Endodermal cell (in vitro differentiated cells): Measurements from ENCODE around the gene S1PR1. TPM values are rescaled to one million over a fixed set of nuclear protein-coding genes. Genes with fewer than 3 reads are reported as not detected.
A peak's percentile ranks its signal among the peaks of the same experiment; 100 is the strongest.

Experiments used
- DNase-seq: peaks from one replicate; pipeline ENCODE4 v3.0.0-alpha.2; 2017
- H3K27ac ChIP-seq: 2 replicates; pipeline ENCODE4 v1.5.1; 2013; ENCODE audit warnings: mild to moderate bottlenecking, low read depth, low read length, moderate library complexity
- H3K27me3 ChIP-seq: 2 replicates; pipeline ENCODE4 v1.6.1; 2013; ENCODE audit warnings: mild to moderate bottlenecking, low read length, moderate library complexity; ENCODE audit not compliant: insufficient read depth, control insufficient read depth, poor library complexity, severe bottlenecking
- H3K36me3 ChIP-seq: 2 replicates; pipeline ENCODE4 v1.7.0; 2013; ENCODE audit warnings: mild to moderate bottlenecking, low read length, moderate library complexity; ENCODE audit not compliant: control insufficient read depth, insufficient read depth
- H3K4me1 ChIP-seq: one replicate; pipeline ENCODE4 v1.7.0; 2013; ENCODE audit warnings: low read length; ENCODE audit not compliant: control insufficient read depth, insufficient read depth
- H3K4me3 ChIP-seq: 2 replicates; pipeline ENCODE4 v1.5.1; 2013; ENCODE audit warnings: mild to moderate bottlenecking, low read length, moderate library complexity
- H3K9ac ChIP-seq: 2 replicates; pipeline ENCODE4 v1.6.1; 2013; ENCODE audit warnings: mild to moderate bottlenecking, low read length, moderate library complexity; ENCODE audit not compliant: poor library complexity, severe bottlenecking; ENCODE audit errors: extremely low read depth
- H3K9me3 ChIP-seq: 2 replicates; pipeline ENCODE4 v1.6.1; 2013; ENCODE audit warnings: mild to moderate bottlenecking, low read length, moderate library complexity; ENCODE audit not compliant: control insufficient read depth
- H3K27ac Mint-ChIP-seq: 2 replicates; pipeline ENCODE4 v1.8.0; 2020; ENCODE audit warnings: mixed read lengths
- H3K27me3 Mint-ChIP-seq: 2 replicates; pipeline ENCODE4 v1.8.0; 2021; ENCODE audit warnings: mild to moderate bottlenecking, mixed read lengths; ENCODE audit not compliant: insufficient read depth
- H3K36me3 Mint-ChIP-seq: 2 replicates; pipeline ENCODE4 v1.8.0; 2020; ENCODE audit warnings: low read depth, mixed read lengths
- H3K4me1 Mint-ChIP-seq: 2 replicates; pipeline ENCODE4 v1.8.0; 2020; ENCODE audit warnings: mixed read lengths
- H3K4me3 Mint-ChIP-seq: 2 replicates; pipeline ENCODE4 v1.8.0; 2020; ENCODE audit warnings: mild to moderate bottlenecking, moderate library complexity, mixed read lengths
- H3K9me3 Mint-ChIP-seq: 2 replicates; pipeline ENCODE4 v1.8.0; 2020; ENCODE audit warnings: mild to moderate bottlenecking, mixed read lengths
- WGBS, 2 experiments: methylation state at CpG; one replicate each; pipeline versions ENCODE4 v1.1.5 to v1.1.7; 2013; ENCODE audit warnings: missing lambda C conversion rate in 2 of 2, mixed read lengths in 1 of 2; ENCODE audit not compliant: insufficient coverage in 1 of 2, insufficient read length in 1 of 2; 5-methylcytosine and 5-hydroxymethylcytosine counted together
- total RNA-seq, 2 donors: library from RNA; stranded (reverse); fragmentation: NEBNext Ultra II Directional in 1 of 2; extraction: Animal tissue kit (Norgen Biotek cat#: 25700) in 1 of 2; gene quantifications; 2 replicates in 1 of 2; 3 replicates in 1 of 2; pipeline ENCODE4 v1.2.1, GENCODE V29; 2021
- TF ChIP-seq, protein P1 (sequence below): fragments of 200-600 bp; sonication (generic); conservative IDR thresholded peaks from 2 replicates; pipeline ENCODE4 v1.5.0; 2021; ENCODE audit warnings: antibody characterized with exemption, mild to moderate bottlenecking

S1PR1 gene
- total RNA-seq, 2 donors from 2014 or later = 0.35 to 0.53 TPM

GRCh38 chr1:101199637-101199982, 37.2 kb upstream of the S1PR1 start:
- Mint-ChIP-seq H3K4me1 (no peaks in the 10 kb centered on the region), H3K36me3 (no peaks in the 10 kb centered on the region), H3K4me3 (no peak overlapping the region), H3K9me3 (no peaks in the 10 kb centered on the region), H3K27me3 (no peaks in the 10 kb centered on the region), H3K27ac (no peak overlapping the region)
- no peak for DNase-seq
- Histone ChIP-seq H3K36me3 (no peaks in the 10 kb centered on the region), H3K9ac (no peak overlapping the region), H3K27ac (no peak overlapping the region), H3K4me3 (no peak overlapping the region), H3K4me1 (no peaks in the 10 kb centered on the region), H3K27me3 (no peaks in the 10 kb centered on the region), H3K9me3 (no peaks in the 10 kb centered on the region)
- WGBS, 2 experiments = 92 to 100% methylated on average over 1 of the region's 1 CpG
- TF ChIP-seq, protein P1, sequence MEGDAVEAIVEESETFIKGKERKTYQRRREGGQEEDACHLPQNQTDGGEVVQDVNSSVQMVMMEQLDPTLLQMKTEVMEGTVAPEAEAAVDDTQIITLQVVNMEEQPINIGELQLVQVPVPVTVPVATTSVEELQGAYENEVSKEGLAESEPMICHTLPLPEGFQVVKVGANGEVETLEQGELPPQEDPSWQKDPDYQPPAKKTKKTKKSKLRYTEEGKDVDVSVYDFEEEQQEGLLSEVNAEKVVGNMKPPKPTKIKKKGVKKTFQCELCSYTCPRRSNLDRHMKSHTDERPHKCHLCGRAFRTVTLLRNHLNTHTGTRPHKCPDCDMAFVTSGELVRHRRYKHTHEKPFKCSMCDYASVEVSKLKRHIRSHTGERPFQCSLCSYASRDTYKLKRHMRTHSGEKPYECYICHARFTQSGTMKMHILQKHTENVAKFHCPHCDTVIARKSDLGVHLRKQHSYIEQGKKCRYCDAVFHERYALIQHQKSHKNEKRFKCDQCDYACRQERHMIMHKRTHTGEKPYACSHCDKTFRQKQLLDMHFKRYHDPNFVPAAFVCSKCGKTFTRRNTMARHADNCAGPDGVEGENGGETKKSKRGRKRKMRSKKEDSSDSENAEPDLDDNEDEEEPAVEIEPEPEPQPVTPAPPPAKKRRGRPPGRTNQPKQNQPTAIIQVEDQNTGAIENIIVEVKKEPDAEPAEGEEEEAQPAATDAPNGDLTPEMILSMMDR = no peak

DNA sequence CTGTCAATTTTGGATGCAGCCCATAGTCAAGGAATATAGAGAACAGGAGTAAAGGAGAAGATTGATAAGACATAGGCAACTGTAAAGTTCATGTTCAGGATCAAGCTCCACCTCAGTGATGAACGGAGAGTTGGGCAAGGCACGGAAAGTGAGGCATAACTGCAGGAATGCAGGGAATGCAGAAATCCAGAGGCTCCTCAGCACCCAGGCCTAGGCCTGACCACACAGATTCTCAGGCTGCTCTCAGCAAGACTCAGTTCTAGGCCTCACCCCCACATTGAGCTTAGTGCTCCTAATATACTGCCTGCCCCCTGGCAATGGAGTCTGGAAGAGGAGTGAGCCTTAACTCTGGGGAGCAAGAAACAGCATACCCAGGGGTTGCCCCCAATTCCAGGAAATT, 36.3 kb upstream of the S1PR1 start:
- H3K27me3 Mint-ChIP-seq = no peaks in the 10 kb centered on the region
- Histone ChIP-seq H3K27ac (no peak overlapping the region), H3K4me1 (no peaks in the 10 kb centered on the region), H3K27me3 (no peaks in the 10 kb centered on the region), H3K36me3 (no peaks in the 10 kb centered on the region), H3K4me3 (no peak overlapping the region), H3K9me3 (no peaks in the 10 kb centered on the region), H3K9ac (no peak overlapping the region)
- WGBS, 2 experiments = 86 to 87% methylated on average over 2 of the region's 2 CpGs
- no peaks in the 10 kb centered on the region for H3K9me3 Mint-ChIP-seq
- no peak overlapping the region for H3K27ac Mint-ChIP-seq
- no peaks in the 10 kb centered on the region for H3K36me3 Mint-ChIP-seq
- peak; percentile 72 for DNase-seq
- TF ChIP-seq, protein P1 = no peak
- H3K4me3 Mint-ChIP-seq = no peak overlapping the region
- no peaks in the 10 kb centered on the region for H3K4me1 Mint-ChIP-seq

DNA sequence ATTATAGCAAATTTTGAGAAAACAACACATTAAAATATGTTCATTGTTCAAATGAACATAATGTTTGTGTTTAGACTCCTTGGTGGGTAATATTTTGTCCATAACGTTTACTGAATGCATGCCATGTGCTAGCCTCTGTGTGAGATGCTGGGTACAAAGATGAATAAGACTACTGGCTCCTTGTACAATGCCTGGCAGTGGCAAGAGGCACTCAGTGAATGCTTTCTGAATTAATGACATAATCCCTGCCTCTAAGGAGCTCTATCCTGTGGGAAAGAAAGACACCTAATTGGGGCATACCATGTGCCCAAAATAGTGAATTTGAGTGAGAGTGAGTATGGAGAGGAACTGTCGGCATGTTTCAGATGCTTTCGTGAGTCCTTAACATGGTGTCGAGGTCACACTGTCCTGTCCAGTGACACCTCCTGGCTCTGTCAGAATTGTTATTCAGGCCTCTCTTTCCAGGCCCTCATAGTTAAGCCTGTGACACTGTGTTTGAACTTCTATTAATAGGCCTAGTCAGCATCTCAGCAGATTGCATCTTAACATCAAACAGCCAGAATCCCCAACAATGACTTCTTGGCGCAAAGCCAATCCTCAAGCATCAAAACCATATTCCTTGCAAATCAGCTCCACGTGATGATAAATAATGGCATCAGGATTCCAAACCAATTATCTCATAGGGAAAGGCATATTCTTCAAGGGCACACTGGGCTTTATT, 32.8 kb upstream of the S1PR1 start:
- no peaks in the 10 kb centered on the region for H3K36me3 ChIP-seq
- 91 to 96% methylated on average over 6 of the region's 6 CpGs for WGBS, 2 experiments
- no peaks in the 10 kb centered on the region for H3K27me3 Mint-ChIP-seq
- no peaks in the 10 kb centered on the region for H3K9me3 ChIP-seq
- no peaks in the 10 kb centered on the region for H3K36me3 Mint-ChIP-seq
- H3K4me3 ChIP-seq = no peak overlapping the region
- TF ChIP-seq, protein P1 = no peak
- H3K4me1 ChIP-seq = no peaks in the 10 kb centered on the region
- H3K27ac ChIP-seq = no peak overlapping the region
- no peaks in the 10 kb centered on the region for H3K9me3 Mint-ChIP-seq
- no peak overlapping the region for H3K27ac Mint-ChIP-seq
- no peak overlapping the region for H3K4me3 Mint-ChIP-seq
- DNase-seq = no peak
- no peaks in the 10 kb centered on the region for H3K27me3 ChIP-seq
- no peaks in the 10 kb centered on the region for H3K4me1 Mint-ChIP-seq
- H3K9ac ChIP-seq = no peak overlapping the region
